Stimulated activated CD4-positive, alpha-beta T cell treated with anti-CD3 and anti-CD28 coated beads, Interleukin-12 subunit alpha, Interleukin-12 subunit beta, amount 100 ng/mL, for 48 hours (primary cell): Measurements from ENCODE around the gene DGKB.

Source experiments
- DNase-seq, 3 donors: peaks; one replicate each; pipeline ENCODE4 v3.0.0-alpha.2; 2020; ENCODE audit warnings: low read depth in 2 of 3, low spot score in 1 of 3

Gene DGKB

GRCh38 chr7:14233076-14233867 lies 669.3 kb downstream of the DGKB start:
- no peak for DNase-seq

- no peak for DNase-seq
Measured at GRCh38 chr7:14229047-14229446, 673.5 kb downstream of the DGKB start.

DNA sequence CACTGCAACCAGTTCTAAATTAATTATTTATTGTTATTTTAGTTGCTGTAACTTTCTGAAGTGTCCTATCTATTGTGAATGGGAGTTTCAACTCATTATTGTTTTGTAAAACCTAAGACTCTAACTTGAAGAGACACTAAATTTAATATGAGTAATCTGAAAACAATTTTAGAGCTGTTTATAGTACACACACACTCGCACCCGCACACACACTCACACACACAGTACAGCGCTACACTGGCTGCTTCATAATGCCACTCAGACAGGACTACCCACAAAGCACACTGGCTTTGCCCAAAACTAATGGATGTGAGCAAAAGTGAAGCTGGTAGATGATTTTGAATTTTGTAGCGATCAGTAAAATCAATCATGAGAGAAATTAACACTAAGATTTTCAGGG lies 674.2 kb downstream of the DGKB start:
- DNase-seq, result no peak

- no peak for DNase-seq
Measured at GRCh38 chr7:14226126-14226525, 676.4 kb downstream of the DGKB start.

GRCh38 chr7:14219125-14219524 lies 683.4 kb downstream of the DGKB start:
- no peak for DNase-seq

GRCh38 chr7:14218338-14218737 lies 684.2 kb downstream of the DGKB start:
- DNase-seq, result no peak

DNA sequence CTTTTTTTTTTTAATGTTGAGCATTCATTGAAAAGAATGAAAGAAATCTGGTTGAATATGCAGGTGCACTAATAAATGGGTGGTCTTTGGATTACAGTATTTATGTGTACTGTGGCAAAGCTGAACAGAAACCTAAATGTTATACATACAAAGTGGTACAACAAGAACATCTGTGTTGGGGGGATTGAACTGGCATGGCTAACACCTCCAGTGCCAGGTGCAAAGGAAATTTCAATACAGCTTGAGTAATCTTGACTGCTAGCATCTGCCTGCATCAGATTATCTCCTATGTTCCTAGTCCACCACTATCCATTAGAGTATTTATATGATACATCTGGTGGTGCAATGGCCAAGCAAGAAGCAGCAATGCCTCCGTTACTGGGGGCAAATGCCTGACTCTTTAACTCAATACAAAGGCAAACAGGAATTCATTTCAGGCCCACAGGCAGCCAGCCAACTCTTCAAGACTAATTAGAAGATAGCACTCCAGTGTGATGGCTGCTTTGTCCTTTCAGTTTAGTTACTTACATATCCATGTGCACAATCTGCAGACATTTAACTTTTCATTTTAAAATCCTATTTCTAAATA lies 692.6 kb downstream of the DGKB start:
- DNase-seq, result no peak

GRCh38 chr7:14207711-14208110 lies 694.8 kb downstream of the DGKB start:
- DNase-seq, result no peak

GRCh38 chr7:14207138-14207537 lies 695.4 kb downstream of the DGKB start:
- DNase-seq, result no peak

DNA sequence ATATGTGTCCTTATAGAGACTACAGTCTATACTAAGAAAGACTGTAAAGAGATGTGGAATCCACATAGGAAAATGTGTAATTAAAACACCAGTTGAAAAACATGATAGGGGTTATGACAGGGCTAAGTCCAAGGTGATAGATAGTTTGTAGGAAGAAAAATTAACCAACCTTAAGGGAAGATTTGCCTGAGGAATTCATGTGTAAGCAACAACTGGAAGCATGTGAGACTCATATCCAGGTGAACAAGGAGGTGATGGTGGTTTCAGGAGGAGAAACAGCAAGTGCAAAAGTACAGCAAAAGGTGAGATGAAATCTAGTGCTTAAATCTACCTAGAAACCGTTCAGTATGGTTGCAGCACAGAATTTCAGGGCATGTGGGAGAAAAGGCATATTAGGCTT lies 696.4 kb downstream of the DGKB start:
- DNase-seq, result no peak

DNA sequence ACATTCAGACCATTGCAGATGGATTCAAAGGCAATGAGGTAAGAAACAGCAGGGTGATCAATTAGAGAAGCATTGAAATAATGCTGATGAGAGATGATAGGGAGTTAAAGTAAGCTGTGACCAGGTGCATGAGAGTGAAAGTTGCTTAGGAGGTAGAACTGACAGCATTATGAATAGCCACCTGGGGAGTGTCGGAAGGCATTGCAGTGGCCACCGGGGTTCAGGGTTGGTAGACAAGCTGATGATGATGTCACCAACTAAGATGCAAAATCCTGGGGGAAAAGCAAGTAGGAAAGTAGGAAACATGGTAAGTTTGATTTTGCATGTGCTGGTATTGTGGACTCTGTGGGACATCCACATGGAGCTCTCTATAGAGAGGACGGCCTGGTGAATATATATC lies 701.2 kb downstream of the DGKB start:
- no peak for DNase-seq

DNA sequence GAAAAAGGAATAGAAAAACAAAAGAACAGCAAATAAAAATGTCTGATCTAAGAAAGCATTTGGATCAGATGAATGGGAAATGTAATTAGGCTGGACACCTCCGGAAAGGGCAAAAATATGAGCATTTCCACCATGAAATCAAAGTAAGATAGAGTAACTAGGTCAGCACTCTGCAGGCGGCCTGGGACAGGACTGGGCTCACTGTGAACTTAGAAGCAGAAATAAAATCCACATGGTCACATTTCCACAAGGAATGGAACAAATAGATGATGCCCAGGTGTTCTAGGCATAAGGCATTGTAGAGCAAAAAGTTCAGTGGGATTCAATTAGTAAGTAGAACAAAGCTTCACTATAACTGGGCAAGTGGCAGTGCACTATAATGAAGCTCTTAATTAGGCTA lies 703.2 kb downstream of the DGKB start:
- DNase-seq, result no peak

DNA sequence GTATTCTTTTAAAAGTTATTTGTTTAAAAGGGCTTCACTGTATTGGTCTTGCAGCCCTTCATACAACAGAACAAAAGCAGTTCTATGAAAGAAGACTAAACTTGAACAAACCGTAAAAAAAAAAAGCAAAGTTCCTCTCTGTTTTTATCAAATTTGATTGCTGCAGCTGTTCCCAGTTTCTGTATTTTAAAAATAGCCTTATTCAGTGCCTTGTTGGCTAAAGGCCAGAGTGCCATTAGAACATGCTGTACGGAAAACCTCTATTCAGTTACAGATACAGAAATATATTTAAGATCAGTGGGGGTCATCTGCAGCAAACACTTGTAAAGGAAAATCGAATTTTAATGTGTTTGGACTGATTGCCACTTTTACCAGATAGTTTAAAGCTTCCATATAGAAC lies 705.3 kb downstream of the DGKB start:
- no peak for DNase-seq

GRCh38 chr7:14196555-14196954 lies 706.0 kb downstream of the DGKB start:
- DNase-seq, result no peak

- DNase-seq, result no peak
Measured at GRCh38 chr7:14195871-14196270, 706.7 kb downstream of the DGKB start.

GRCh38 chr7:14195079-14195478 lies 707.5 kb downstream of the DGKB start:
- DNase-seq, result no peak

DNA sequence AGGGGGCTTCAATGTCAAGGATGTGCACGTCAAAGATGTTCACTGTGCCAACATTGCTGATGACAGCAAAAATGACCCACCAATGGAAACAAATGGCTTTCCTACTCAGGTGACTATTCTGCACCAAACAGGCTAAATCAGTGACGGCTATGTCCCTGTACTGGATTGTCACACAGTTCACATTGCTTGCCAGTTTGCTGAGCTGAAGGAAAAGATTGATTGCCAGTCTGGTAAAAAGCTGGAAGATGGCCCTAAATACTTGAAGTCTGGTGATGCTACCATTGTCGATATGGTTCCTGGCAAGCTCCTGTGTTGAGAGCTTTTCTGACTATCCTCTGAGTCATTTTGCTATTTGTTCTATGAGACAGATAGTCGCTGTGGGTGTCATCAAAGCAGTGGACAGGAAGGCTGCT lies 710.9 kb downstream of the DGKB start:
- no peak for DNase-seq

GRCh38 chr7:14184292-14184864 lies 718.2 kb downstream of the DGKB start:
- no peak for DNase-seq

DNA sequence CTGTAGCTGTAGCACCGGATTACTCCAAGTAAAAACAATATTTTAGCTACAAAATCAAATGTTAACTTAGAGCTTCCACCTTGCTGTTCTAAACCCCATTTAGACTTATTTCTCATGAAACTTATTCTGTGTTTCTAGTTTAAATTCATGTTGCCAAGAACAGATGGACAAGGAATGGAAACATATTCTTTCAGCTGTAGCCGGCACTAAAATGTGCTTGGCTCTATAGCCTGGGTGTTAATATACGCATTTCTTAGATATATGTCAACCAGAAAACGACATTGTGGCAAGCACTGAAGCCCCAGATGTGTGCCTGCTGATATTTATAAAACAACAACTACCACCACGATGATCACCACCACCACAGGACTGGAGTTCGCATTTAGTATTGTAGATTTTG lies 722.8 kb downstream of the DGKB start:
- no peak for DNase-seq

DNA sequence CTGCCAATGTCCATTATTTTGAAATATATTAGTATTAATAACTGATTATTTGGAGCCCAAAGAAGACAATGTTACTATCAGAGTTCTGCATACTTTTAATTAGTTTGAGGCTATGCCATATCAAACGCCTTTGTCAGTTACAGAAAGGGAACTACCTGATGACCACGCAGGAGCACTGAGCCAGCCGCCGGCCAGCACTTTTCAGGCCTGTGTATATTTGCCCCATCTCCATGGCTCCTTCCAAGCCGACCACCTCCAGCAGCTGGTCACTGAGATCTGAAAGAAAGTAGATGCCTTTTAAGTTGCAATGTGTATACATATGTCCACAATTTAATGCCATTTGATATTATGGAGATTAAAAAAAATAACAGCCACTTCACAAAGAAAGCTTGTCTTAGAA lies 724.7 kb downstream of the DGKB start:
- no peak for DNase-seq

DNA sequence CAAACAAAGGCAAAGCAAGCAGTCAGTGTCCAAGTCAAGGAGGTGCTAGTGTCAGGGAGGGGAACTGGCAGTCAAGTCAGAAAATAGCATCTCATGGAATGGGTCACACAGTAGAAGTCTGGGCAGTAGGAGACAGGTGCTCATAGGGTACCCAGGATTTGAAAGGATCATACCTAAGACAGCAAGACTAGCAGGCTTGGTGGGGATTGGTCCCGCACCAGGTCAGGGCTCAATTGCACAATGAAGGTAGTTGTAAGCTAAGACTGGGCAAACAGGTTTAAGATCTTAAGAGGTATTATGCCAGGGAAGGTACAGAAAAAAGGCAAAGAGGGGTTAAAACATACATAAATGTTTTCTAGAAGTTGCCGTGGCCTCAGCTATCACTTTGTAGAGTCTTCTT lies 731.7 kb downstream of the DGKB start:
- no peak for DNase-seq

DNA sequence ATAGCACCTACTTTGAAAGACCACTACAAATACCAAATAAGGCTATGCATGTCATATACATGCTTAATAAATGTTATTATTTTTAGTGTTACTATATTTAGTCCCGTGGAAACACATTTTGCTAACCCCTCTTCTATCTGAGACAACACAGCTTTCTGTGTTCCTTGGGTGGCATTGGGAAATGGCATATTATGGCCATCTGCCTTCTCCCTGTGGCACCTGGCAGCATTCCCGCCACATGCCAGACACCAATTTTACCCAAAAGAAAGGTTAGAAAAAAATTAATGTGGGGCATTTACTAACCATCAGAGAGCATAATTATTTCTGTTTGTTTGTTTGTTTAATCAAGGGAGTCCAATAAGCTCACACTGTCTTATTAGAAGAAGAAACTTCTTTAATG lies 744.4 kb downstream of the DGKB start:
- no peak for DNase-seq

GRCh38 chr7:14156436-14156835 lies 746.1 kb downstream of the DGKB start:
- DNase-seq, result no peak
